OCI-LY1 (cell line): ENCODE data around the gene CENPS.

ENCODE experiments used
- CTCF ChIP-seq: fragments of 200-600 bp; sonication (generic), shearing (Covaris generic); IDR thresholded peaks from 2 replicates; pipeline ENCODE4 v1.5.1; 2017; ENCODE audit warnings: mild to moderate bottlenecking, antibody characterized with exemption, low read length, moderate library complexity, mixed read lengths
- EZH2 ChIP-seq: fragments of 200-600 bp; sonication (generic), shearing (Covaris generic); IDR thresholded peaks from 2 replicates; pipeline ENCODE4 v1.8.0; 2017; ENCODE audit warnings: borderline replicate concordance, mixed run types, mild to moderate bottlenecking, antibody characterized with exemption, low read length, moderate library complexity, mixed read lengths

GRCh38 chr1:10424651-10425050, 5.6 kb upstream of the CENPS start:
- TF ChIP-seq CTCF (no peak), EZH2 (no peak)
